Measurements from ENCODE around the gene RHEBL1. TPM values are rescaled to one million over a fixed set of nuclear protein-coding genes. Genes with fewer than 3 reads are reported as not detected.

The RHEBL1 gene
- total RNA-seq, 6 donors from 2014 or later = 0.97 to 1.4 (median 1.2) TPM; not detected in 2

DNA sequence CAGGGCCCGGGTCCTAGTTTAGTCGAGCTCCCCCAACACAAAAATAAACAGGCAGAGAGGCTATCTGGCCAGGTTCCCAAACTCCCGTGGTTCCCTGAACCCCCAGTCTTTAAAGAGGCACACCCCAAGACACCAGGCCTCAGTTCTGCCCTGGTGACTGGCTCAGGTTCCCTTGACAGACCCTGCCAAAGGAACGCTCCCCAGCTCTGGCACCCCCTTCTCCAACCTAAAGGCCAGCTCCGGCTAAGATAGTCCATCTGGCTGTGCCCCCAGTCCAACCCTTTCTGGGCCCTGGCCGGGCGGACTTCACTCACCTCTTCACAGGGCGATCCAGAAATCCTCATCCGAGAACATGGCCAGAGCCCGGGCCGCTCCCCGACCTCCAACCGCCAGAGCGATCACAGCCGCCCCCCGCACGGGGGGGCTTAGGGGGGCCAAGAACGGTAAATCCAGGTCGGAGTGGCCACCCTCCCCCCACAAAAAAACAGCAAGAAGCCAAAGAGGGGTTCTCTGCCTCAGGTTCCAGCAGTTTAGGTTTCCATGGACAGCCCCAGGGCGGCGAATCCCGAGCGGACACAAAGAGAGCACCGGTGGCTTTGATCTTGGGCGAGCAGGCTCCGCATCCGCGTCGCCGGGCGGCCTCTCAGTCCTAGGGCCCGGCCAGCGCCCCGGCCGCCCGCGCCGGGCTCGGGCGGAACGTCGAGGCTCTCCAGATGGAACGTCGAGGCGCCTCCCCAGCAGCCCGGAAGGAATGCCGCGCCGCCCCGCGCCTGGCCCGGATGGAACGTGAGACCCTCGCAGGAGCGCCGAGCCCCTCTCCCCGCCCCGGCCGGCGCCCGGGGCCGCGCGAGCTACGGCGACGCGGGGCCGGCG, 10.2 kb downstream of the RHEBL1 start:
- TF ChIP-seq POLR2A (IDR thresholded peaks at IDR 0.05) = peak in 1 of 4 donors; percentile 1
- no peak for TF ChIP-seq POLR2AphosphoS5 (IDR thresholded peaks at IDR 0.05)
- TF ChIP-seq, protein P1, sequence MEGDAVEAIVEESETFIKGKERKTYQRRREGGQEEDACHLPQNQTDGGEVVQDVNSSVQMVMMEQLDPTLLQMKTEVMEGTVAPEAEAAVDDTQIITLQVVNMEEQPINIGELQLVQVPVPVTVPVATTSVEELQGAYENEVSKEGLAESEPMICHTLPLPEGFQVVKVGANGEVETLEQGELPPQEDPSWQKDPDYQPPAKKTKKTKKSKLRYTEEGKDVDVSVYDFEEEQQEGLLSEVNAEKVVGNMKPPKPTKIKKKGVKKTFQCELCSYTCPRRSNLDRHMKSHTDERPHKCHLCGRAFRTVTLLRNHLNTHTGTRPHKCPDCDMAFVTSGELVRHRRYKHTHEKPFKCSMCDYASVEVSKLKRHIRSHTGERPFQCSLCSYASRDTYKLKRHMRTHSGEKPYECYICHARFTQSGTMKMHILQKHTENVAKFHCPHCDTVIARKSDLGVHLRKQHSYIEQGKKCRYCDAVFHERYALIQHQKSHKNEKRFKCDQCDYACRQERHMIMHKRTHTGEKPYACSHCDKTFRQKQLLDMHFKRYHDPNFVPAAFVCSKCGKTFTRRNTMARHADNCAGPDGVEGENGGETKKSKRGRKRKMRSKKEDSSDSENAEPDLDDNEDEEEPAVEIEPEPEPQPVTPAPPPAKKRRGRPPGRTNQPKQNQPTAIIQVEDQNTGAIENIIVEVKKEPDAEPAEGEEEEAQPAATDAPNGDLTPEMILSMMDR (IDR thresholded peaks at IDR 0.05) = no peak
- TF ChIP-seq EP300 (IDR thresholded peaks at IDR 0.05) = no peak
- H3K4me3 ChIP-seq = peak overlapping the region; percentile 64 to 98 (median 92)
- H3K9me3 ChIP-seq = no peaks in the 10 kb centered on the region
- no peaks in the 10 kb centered on the region for H3K27me3 ChIP-seq
- peak in 1 of 2 donors; percentile 3 for ATAC-seq (ENCODE audit: low FRiP score in 2 of 2)
- H3K27ac ChIP-seq = peak overlapping the region; percentile 95 to 100 (median 98)
- peak in 1 of 2 donors; percentile 92 for DNase-seq
- peaks cover 36 to 58% (median 44%) of the 10 kb centered on the region in 4 donors for H3K4me1 ChIP-seq
- peaks cover 0 to 8% (median 5%) of the 10 kb centered on the region in 4 donors for H3K36me3 ChIP-seq
- 0% methylated on average over 21 to 39 of the region's 70 CpGs for WGBS, 2 donors

DNA sequence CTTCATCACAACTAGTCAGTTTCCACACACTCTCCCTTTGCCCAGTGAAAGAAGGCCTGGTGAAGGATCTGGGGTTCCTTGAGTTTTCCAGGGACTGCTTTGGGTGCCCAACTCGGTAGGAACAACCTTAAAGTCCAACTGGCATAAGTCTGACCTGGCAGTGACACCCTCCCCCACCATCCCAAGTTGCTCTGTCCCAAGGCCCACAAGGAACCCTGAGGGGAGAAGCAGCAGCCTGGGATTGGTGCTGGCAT, 10.8 kb downstream of the RHEBL1 start:
- Histone ChIP-seq H3K4me1 (peaks cover 36 to 56% (median 44%) of the 10 kb centered on the region in 4 donors), H3K9me3 (no peaks in the 10 kb centered on the region), H3K27ac (peak overlapping the region; percentile 95 to 100 (median 98)), H3K27me3 (no peaks in the 10 kb centered on the region), H3K36me3 (peaks cover 2 to 14% (median 11%) of the 10 kb centered on the region in 4 donors), H3K4me3 (peak overlapping the region; percentile 64 to 98 (median 92))
- DNase-seq (no peak), ATAC-seq (ENCODE audit: low FRiP score in 2 of 2) (no peak)
- TF ChIP-seq, protein P1 (IDR thresholded peaks at IDR 0.05) = no peak
- TF ChIP-seq EP300 (IDR thresholded peaks at IDR 0.05) = no peak
- TF ChIP-seq POLR2A (IDR thresholded peaks at IDR 0.05) = no peak
- no peak for TF ChIP-seq POLR2AphosphoS5 (IDR thresholded peaks at IDR 0.05)
- 0% methylated on average over 1 of the region's 1 CpG; no CpG with 5 or more reads in 1 of the 2 donors for WGBS, 2 donors

GRCh38 chr12:49058366-49059044, 11.3 kb downstream of the RHEBL1 start:
- DNase-seq = no peak
- H3K4me1 ChIP-seq = peaks cover 36 to 56% (median 44%) of the 10 kb centered on the region in 4 donors
- H3K4me3 ChIP-seq = peak overlapping the region; percentile 64 to 98 (median 92)
- H3K27ac ChIP-seq = peak overlapping the region; percentile 95 to 100 (median 98)
- 3 to 11% methylated on average over 5 of the region's 5 CpGs for WGBS, 2 donors
- H3K9me3 ChIP-seq = no peaks in the 10 kb centered on the region
- no peak for ATAC-seq (ENCODE audit: low FRiP score in 2 of 2)
- no peak for TF ChIP-seq POLR2AphosphoS5 (IDR thresholded peaks at IDR 0.05)
- TF ChIP-seq, protein P1 (IDR thresholded peaks at IDR 0.05) = no peak
- TF ChIP-seq EP300 (IDR thresholded peaks at IDR 0.05) = no peak
- no peak for TF ChIP-seq POLR2A (IDR thresholded peaks at IDR 0.05)
- peaks cover 7 to 18% (median 16%) of the 10 kb centered on the region in 4 donors for H3K36me3 ChIP-seq
- no peaks in the 10 kb centered on the region for H3K27me3 ChIP-seq

GRCh38 chr12:49057888-49058287, 11.9 kb downstream of the RHEBL1 start:
- 0% methylated on average over 4 of the region's 4 CpGs for WGBS, 2 donors
- TF ChIP-seq, protein P1 (IDR thresholded peaks at IDR 0.05) = no peak
- no peak for TF ChIP-seq POLR2A (IDR thresholded peaks at IDR 0.05)
- TF ChIP-seq EP300 (IDR thresholded peaks at IDR 0.05) = no peak
- peak in 1 of 2 donors; percentile 14 for TF ChIP-seq POLR2AphosphoS5 (IDR thresholded peaks at IDR 0.05)
- no peaks in the 10 kb centered on the region for H3K9me3 ChIP-seq
- peaks cover 36 to 56% (median 44%) of the 10 kb centered on the region in 4 donors for H3K4me1 ChIP-seq
- peaks cover 13 to 24% (median 22%) of the 10 kb centered on the region in 4 donors for H3K36me3 ChIP-seq
- H3K27me3 ChIP-seq = no peaks in the 10 kb centered on the region
- peak overlapping the region; percentile 95 to 100 (median 98) for H3K27ac ChIP-seq
- ATAC-seq (ENCODE audit: low FRiP score in 2 of 2) = peak in 1 of 2 donors; percentile 27
- peak overlapping the region; percentile 64 to 98 (median 92) for H3K4me3 ChIP-seq
- DNase-seq = peak in 1 of 2 donors; percentile 76

Data from upper lobe of left lung (tissue), 6 donors.